ENCODE measurements around the gene PGM5. TPM values are rescaled to one million over a fixed set of nuclear protein-coding genes. Genes with fewer than 3 reads are reported as not detected.

The PGM5 gene
- total RNA-seq, 1 experiment from 2014 or later, result 0.15 TPM

- TF ChIP-seq FOSL1 (IDR thresholded peaks at IDR 0.05; ENCODE audit: low read depth) (no peak), SIN3A (IDR thresholded peaks at IDR 0.05; ENCODE audit: low read depth) (no peak), CBX3 (IDR thresholded peaks at IDR 0.05; ENCODE audit: low read depth) (no peak)
- no peaks in the 10 kb centered on the region for H3K79me2 ChIP-seq (ENCODE audit: insufficient read depth, low read length)
- H3K4me3 ChIP-seq (replicated peaks in 1 of 2; ENCODE audit: low read depth in 1 of 2, low read length in 2 of 2), result no peak overlapping the region
- H3K4me2 ChIP-seq (ENCODE audit: low read length), result no peak overlapping the region
- H2AFZ ChIP-seq (ENCODE audit: low read depth, low read length, poor library complexity, severe bottlenecking), result no peak overlapping the region
- H3K36me3 ChIP-seq (ENCODE audit: control insufficient read depth in 1 of 2, insufficient read depth in 2 of 2, low read length in 2 of 2), result no peaks in the 10 kb centered on the region
- no peaks in the 10 kb centered on the region for H3K4me1 ChIP-seq (ENCODE audit: control insufficient read depth in 1 of 2, insufficient read depth in 2 of 2, low read length in 2 of 2)
- no peaks in the 10 kb centered on the region for H3K9me3 ChIP-seq (ENCODE audit: control insufficient read depth in 1 of 2, insufficient read depth in 1 of 2, low read depth in 1 of 2, low read length in 2 of 2)
- BruUV-seq (replicated peaks), result no TSS peak
- no peaks in the 10 kb centered on the region for H3K9me2 ChIP-seq (ENCODE audit: insufficient read depth)
- peaks cover 24% of the 10 kb centered on the region; the same call in 1 of the 2 replicates for H3K27me3 ChIP-seq (ENCODE audit: insufficient read depth, low read length)
- CTCF ChIA-PET, result no interaction called here
- POLR2A ChIA-PET, result no interaction called here
- RAD21 ChIA-PET (ENCODE audit: low non-redundant PET in 1 of 2, low total read pairs in 2 of 2, uncharacterized antibody in 2 of 2, unreplicated experiment in 2 of 2), result no interaction called here
- H3K27ac ChIP-seq (ENCODE audit: low read depth, low read length), result no peak overlapping the region
- H4K20me1 ChIP-seq (ENCODE audit: insufficient read depth), result no peaks in the 10 kb centered on the region
- ATAC-seq (no peak), DNase-seq (ENCODE audit: low read depth, low spot score) (no peak)
- H3K9ac ChIP-seq (ENCODE audit: low read length), result no peak overlapping the region
- intact Hi-C loops (cut with micrococcal nuclease), result no loop called here
Observed at GRCh38 chr9:68476847-68477246, 120.4 kb downstream of the PGM5 start.

DNA sequence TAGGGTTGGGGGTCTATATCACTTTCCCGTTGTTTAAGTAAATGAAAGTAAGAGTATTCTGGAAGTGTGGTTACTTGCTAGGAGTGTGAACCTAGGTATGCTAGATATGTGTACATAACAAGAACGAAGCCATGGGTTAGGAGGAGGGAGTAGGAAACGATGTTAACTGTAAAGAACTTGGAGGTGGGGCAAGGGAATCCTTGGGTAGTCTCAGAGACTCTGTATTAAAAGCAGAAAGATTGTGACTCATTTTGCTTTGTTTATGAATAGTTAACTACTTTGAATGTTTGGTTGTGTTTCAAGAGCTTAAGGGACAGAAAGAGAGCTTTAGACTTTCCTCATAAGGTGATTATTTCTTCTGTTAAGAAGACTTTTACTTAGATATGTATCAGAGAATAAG, 124.4 kb downstream of the PGM5 start:
- no peaks in the 10 kb centered on the region for H3K9me3 ChIP-seq (ENCODE audit: control insufficient read depth in 1 of 2, insufficient read depth in 1 of 2, low read depth in 1 of 2, low read length in 2 of 2)
- no peak overlapping the region for H2AFZ ChIP-seq (ENCODE audit: low read depth, low read length, poor library complexity, severe bottlenecking)
- no peaks in the 10 kb centered on the region for H4K20me1 ChIP-seq (ENCODE audit: insufficient read depth)
- BruUV-seq (replicated peaks), result no TSS peak
- H3K27ac ChIP-seq (ENCODE audit: low read depth, low read length), result no peak overlapping the region
- no peak overlapping the region for H3K9ac ChIP-seq (ENCODE audit: low read length)
- TF ChIP-seq YY1 (IDR thresholded peaks at IDR 0.05; ENCODE audit: extremely low read depth, insufficient replicate concordance, low read depth, low read length) (no peak), SP1 (IDR thresholded peaks at IDR 0.05; ENCODE audit: low read depth) (no peak), SIN3A (IDR thresholded peaks at IDR 0.05; ENCODE audit: low read depth) (no peak), POLR2A (IDR thresholded peaks at IDR 0.05; ENCODE audit: borderline replicate concordance, extremely low read depth, insufficient read depth, insufficient read length) (no peak), FOSL1 (IDR thresholded peaks at IDR 0.05; ENCODE audit: low read depth) (no peak), CBX3 (IDR thresholded peaks at IDR 0.05; ENCODE audit: low read depth) (no peak), ELF1 (IDR thresholded peaks at IDR 0.05; ENCODE audit: borderline replicate concordance, low read depth) (no peak), EZH2 (IDR thresholded peaks at IDR 0.05) (no peak), ATF3 (IDR thresholded peaks at IDR 0.05) (no peak), EGR1 (IDR thresholded peaks at IDR 0.05; ENCODE audit: low read depth) (no peak), MAX (IDR thresholded peaks at IDR 0.05) (no peak), ZFX (IDR thresholded peaks at IDR 0.05) (no peak)
- TF ChIP-seq, protein P1, sequence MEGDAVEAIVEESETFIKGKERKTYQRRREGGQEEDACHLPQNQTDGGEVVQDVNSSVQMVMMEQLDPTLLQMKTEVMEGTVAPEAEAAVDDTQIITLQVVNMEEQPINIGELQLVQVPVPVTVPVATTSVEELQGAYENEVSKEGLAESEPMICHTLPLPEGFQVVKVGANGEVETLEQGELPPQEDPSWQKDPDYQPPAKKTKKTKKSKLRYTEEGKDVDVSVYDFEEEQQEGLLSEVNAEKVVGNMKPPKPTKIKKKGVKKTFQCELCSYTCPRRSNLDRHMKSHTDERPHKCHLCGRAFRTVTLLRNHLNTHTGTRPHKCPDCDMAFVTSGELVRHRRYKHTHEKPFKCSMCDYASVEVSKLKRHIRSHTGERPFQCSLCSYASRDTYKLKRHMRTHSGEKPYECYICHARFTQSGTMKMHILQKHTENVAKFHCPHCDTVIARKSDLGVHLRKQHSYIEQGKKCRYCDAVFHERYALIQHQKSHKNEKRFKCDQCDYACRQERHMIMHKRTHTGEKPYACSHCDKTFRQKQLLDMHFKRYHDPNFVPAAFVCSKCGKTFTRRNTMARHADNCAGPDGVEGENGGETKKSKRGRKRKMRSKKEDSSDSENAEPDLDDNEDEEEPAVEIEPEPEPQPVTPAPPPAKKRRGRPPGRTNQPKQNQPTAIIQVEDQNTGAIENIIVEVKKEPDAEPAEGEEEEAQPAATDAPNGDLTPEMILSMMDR (IDR thresholded peaks at IDR 0.05 in 2 of 3, conservative IDR thresholded peaks at IDR 0.05 in 1 of 3; ENCODE audit: borderline replicate concordance in 1 of 3, insufficient read depth in 1 of 3, low read depth in 2 of 3, low read length in 2 of 3), result no peak
- TF ChIP-seq, protein P2, sequence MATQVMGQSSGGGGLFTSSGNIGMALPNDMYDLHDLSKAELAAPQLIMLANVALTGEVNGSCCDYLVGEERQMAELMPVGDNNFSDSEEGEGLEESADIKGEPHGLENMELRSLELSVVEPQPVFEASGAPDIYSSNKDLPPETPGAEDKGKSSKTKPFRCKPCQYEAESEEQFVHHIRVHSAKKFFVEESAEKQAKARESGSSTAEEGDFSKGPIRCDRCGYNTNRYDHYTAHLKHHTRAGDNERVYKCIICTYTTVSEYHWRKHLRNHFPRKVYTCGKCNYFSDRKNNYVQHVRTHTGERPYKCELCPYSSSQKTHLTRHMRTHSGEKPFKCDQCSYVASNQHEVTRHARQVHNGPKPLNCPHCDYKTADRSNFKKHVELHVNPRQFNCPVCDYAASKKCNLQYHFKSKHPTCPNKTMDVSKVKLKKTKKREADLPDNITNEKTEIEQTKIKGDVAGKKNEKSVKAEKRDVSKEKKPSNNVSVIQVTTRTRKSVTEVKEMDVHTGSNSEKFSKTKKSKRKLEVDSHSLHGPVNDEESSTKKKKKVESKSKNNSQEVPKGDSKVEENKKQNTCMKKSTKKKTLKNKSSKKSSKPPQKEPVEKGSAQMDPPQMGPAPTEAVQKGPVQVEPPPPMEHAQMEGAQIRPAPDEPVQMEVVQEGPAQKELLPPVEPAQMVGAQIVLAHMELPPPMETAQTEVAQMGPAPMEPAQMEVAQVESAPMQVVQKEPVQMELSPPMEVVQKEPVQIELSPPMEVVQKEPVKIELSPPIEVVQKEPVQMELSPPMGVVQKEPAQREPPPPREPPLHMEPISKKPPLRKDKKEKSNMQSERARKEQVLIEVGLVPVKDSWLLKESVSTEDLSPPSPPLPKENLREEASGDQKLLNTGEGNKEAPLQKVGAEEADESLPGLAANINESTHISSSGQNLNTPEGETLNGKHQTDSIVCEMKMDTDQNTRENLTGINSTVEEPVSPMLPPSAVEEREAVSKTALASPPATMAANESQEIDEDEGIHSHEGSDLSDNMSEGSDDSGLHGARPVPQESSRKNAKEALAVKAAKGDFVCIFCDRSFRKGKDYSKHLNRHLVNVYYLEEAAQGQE (IDR thresholded peaks at IDR 0.05; ENCODE audit: low read depth), result no peak
- no peaks in the 10 kb centered on the region for H3K9me2 ChIP-seq (ENCODE audit: insufficient read depth)
- DNase-seq (ENCODE audit: low read depth, low spot score), result no peak
- no peak overlapping the region for H3K4me3 ChIP-seq (replicated peaks in 1 of 2; ENCODE audit: low read depth in 1 of 2, low read length in 2 of 2)
- POLR2A ChIA-PET, result no interaction called here
- CTCF ChIA-PET, result no interaction called here
- H3K79me2 ChIP-seq (ENCODE audit: insufficient read depth, low read length), result no peaks in the 10 kb centered on the region
- H3K27me3 ChIP-seq (ENCODE audit: insufficient read depth, low read length), result peaks cover 16% of the 10 kb centered on the region; the same call in 1 of the 2 replicates
- no peaks in the 10 kb centered on the region for H3K36me3 ChIP-seq (ENCODE audit: control insufficient read depth in 1 of 2, insufficient read depth in 2 of 2, low read length in 2 of 2)
- RAD21 ChIA-PET (ENCODE audit: low non-redundant PET in 1 of 2, low total read pairs in 2 of 2, uncharacterized antibody in 2 of 2, unreplicated experiment in 2 of 2), result no interaction called here
- no peaks in the 10 kb centered on the region for H3K4me1 ChIP-seq (ENCODE audit: control insufficient read depth in 1 of 2, insufficient read depth in 2 of 2, low read length in 2 of 2)
- no peak for ATAC-seq
- no peak overlapping the region for H3K4me2 ChIP-seq (ENCODE audit: low read length)
- intact Hi-C loops (cut with micrococcal nuclease), result loop anchor here (5.0 kb wide), 1 partner anchor 39 kb away; no protein-coding TSS in a partner anchor
